Panc1 (cell line): ENCODE measurements around the gene RALB. TPM values are rescaled to one million over a fixed set of nuclear protein-coding genes. Genes with fewer than 3 reads are reported as not detected.

Experiments used
- ATAC-seq: fragments of 200-7000 bp; cut with Tn5 transposase; 2 replicates; pipeline ENCODE4 v1.9.1; 2020; ENCODE audit warnings: mild to moderate bottlenecking, moderate library complexity
- BruUV-seq: library from RNA; stranded (reverse); fragments of 400-500 nt; replicated peaks from 2 replicates; lab custom pipeline; 2021; lab: Mats Ljungman, UMichigan
- CTCF ChIA-PET: fragments of 300-600 bp; sonication (Branson Sonifier 250); formaldehyde crosslinking; loops from one replicate; lab custom pipeline; 2022; ENCODE audit warnings: antibody characterized with exemption; lab: Charles Lee
- POLR2A ChIA-PET: fragments of 300-600 bp; sonication (Branson Sonifier 250); formaldehyde crosslinking; loops from one replicate; lab custom pipeline; 2022; ENCODE audit warnings: antibody characterized with exemption; lab: Charles Lee
- DNase-seq: peaks from one replicate; pipeline ENCODE4 v3.0.0-alpha.2; 2010; ENCODE audit warnings: low read depth, low spot score
- H3K27ac ChIP-seq: 2 replicates; pipeline ENCODE4 v1.5.1; 2011; ENCODE audit warnings: mild to moderate bottlenecking, low read length, inconsistent platforms
- H3K27me3 ChIP-seq: fragments of 200-500 bp; sonication (Bioruptor generic); 2 replicates; pipeline ENCODE4 v1.6.0; 2014; ENCODE audit warnings: low read length, inconsistent platforms; ENCODE audit not compliant: control insufficient read depth, insufficient read depth
- H3K36me3 ChIP-seq: fragments of 200-500 bp; sonication (Bioruptor generic); 2 replicates; pipeline ENCODE4 v1.5.1; 2014; ENCODE audit warnings: inconsistent platforms, mild to moderate bottlenecking, low read length, moderate library complexity; ENCODE audit not compliant: control insufficient read depth, insufficient read depth
- H3K4me1 ChIP-seq: 2 replicates; pipeline ENCODE4 v1.5.1; 2011; ENCODE audit warnings: inconsistent platforms, mild to moderate bottlenecking, low read length, moderate library complexity; ENCODE audit not compliant: control insufficient read depth, insufficient read depth
- H3K4me3 ChIP-seq, 2 experiments: 2 replicates each; pipeline ENCODE4 v1.5.1; 2011 to 2012; ENCODE audit warnings: low read depth in 2 of 2, low read length in 2 of 2, mild to moderate bottlenecking in 2 of 2, inconsistent platforms in 1 of 2, moderate library complexity in 1 of 2
- H3K9me3 ChIP-seq: fragments of 200-500 bp; sonication (Bioruptor generic); 2 replicates; pipeline ENCODE4 v1.5.1; 2014; ENCODE audit warnings: low read depth, mild to moderate bottlenecking, inconsistent platforms, low read length, moderate library complexity; ENCODE audit not compliant: control insufficient read depth, insufficient read depth
- POLR2AphosphoS5 ChIP-seq: IDR thresholded peaks from 2 replicates; pipeline ENCODE4 v1.6.1; 2012; ENCODE audit warnings: mild to moderate bottlenecking, low read depth, low read length, moderate library complexity
- SIN3A ChIP-seq: IDR thresholded peaks from 2 replicates; pipeline ENCODE4 v1.6.1; 2012; ENCODE audit warnings: low read depth, mild to moderate bottlenecking, low read length, moderate library complexity, borderline replicate concordance; ENCODE audit not compliant: insufficient read depth
- TCF7L2 ChIP-seq: IDR thresholded peaks from 2 replicates; pipeline ENCODE4 v1.6.1; 2011; ENCODE audit warnings: mild to moderate bottlenecking, low read depth, low read length, inconsistent platforms
- in situ Hi-C: cut with HindIII; loops from 2 replicates; pipeline ENCODE4 v1.10.0; 2016; ENCODE audit warnings: low sequenced_read_pairs, low pct_unique_long_range_greater_than_20kb
- intact Hi-C: fragments of 100-400 bp; cut with micrococcal nuclease; formaldehyde crosslinking; loops from one replicate; pipeline ENCODE4 v1.10.0; 2022; ENCODE audit not compliant: unreplicated experiment
- total RNA-seq: library from RNA; stranded (reverse); gene quantifications from one replicate; pipeline ENCODE4 v1.2.1, GENCODE V29; 2021; ENCODE audit not compliant: unreplicated experiment
- TF ChIP-seq, protein P1 (sequence below), 2 experiments: IDR thresholded peaks; 2 replicates each; pipeline ENCODE4 v1.6.1; 2011 to 2012; ENCODE audit warnings: low read depth in 2 of 2, control low read depth in 1 of 2, low read length in 1 of 2, mild to moderate bottlenecking in 1 of 2, moderate library complexity in 1 of 2; ENCODE audit not compliant: insufficient read depth in 1 of 2
- TF ChIP-seq, protein P2 (sequence below): fragments of 450-650 bp; IDR thresholded peaks from 2 replicates; pipeline ENCODE4 v1.5.1; 2017; ENCODE audit warnings: mild to moderate bottlenecking

Gene RALB
- total RNA-seq, 1 experiment from 2014 or later, result 47.8 TPM

DNA sequence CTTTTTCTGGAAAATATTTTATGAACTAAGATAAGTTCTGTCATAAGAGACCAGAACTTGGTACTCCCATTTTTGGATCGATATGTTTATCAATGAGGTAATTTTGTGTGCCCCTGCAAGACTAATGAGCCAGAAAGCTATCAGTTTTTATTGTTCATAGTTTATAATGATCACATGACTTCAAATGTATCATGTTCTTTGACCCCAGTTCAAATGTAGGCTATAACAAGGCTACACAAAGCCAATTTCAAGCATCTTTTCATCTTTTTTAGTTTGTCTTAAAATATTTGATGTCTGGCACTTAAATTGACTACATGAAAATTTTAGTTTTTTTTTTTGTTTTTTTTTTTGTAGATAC is 35.3 kb downstream of the RALB start:
- CTCF ChIA-PET, result no interaction called here
- intact Hi-C loops, result no loop called here

GRCh38 chr2:120289221-120289906 is 36.7 kb downstream of the RALB start:
- no peak overlapping the region for H3K4me3 ChIP-seq
- no peaks in the 10 kb centered on the region for H3K4me1 ChIP-seq
- in situ Hi-C loops, result no loop called here
- ChIA-PET POLR2A (interaction anchor here (0.6 kb wide), 1 partner anchor 896 kb away, joined by 5 read pairs; no protein-coding TSS in a partner anchor), CTCF (interaction anchor here (0.6 kb wide), 1 partner anchor 530 kb away, joined by 4 read pairs; the partner anchor contains the start of gene PTPN4)
- TF ChIP-seq, protein P1, sequence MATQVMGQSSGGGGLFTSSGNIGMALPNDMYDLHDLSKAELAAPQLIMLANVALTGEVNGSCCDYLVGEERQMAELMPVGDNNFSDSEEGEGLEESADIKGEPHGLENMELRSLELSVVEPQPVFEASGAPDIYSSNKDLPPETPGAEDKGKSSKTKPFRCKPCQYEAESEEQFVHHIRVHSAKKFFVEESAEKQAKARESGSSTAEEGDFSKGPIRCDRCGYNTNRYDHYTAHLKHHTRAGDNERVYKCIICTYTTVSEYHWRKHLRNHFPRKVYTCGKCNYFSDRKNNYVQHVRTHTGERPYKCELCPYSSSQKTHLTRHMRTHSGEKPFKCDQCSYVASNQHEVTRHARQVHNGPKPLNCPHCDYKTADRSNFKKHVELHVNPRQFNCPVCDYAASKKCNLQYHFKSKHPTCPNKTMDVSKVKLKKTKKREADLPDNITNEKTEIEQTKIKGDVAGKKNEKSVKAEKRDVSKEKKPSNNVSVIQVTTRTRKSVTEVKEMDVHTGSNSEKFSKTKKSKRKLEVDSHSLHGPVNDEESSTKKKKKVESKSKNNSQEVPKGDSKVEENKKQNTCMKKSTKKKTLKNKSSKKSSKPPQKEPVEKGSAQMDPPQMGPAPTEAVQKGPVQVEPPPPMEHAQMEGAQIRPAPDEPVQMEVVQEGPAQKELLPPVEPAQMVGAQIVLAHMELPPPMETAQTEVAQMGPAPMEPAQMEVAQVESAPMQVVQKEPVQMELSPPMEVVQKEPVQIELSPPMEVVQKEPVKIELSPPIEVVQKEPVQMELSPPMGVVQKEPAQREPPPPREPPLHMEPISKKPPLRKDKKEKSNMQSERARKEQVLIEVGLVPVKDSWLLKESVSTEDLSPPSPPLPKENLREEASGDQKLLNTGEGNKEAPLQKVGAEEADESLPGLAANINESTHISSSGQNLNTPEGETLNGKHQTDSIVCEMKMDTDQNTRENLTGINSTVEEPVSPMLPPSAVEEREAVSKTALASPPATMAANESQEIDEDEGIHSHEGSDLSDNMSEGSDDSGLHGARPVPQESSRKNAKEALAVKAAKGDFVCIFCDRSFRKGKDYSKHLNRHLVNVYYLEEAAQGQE (IDR thresholded peaks at IDR 0.05; ENCODE audit: insufficient read depth in 1 of 2, low read depth in 2 of 2, low read length in 1 of 2), result no peak
- TF ChIP-seq, protein P2, sequence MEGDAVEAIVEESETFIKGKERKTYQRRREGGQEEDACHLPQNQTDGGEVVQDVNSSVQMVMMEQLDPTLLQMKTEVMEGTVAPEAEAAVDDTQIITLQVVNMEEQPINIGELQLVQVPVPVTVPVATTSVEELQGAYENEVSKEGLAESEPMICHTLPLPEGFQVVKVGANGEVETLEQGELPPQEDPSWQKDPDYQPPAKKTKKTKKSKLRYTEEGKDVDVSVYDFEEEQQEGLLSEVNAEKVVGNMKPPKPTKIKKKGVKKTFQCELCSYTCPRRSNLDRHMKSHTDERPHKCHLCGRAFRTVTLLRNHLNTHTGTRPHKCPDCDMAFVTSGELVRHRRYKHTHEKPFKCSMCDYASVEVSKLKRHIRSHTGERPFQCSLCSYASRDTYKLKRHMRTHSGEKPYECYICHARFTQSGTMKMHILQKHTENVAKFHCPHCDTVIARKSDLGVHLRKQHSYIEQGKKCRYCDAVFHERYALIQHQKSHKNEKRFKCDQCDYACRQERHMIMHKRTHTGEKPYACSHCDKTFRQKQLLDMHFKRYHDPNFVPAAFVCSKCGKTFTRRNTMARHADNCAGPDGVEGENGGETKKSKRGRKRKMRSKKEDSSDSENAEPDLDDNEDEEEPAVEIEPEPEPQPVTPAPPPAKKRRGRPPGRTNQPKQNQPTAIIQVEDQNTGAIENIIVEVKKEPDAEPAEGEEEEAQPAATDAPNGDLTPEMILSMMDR, result peak; percentile 29
- H3K27me3 ChIP-seq, result no peaks in the 10 kb centered on the region
- no peaks in the 10 kb centered on the region for H3K36me3 ChIP-seq
- H3K9me3 ChIP-seq, result no peaks in the 10 kb centered on the region
- intact Hi-C loops, result no loop called here
- ATAC-seq (no peak; the same call in 1 of the 2 replicates), DNase-seq (no peak)
- H3K27ac ChIP-seq, result no peak overlapping the region
- BruUV-seq, result no TSS peak

More for the DNA sequence above, 35.3 kb downstream of the RALB start:
- POLR2A ChIA-PET, result no interaction called here
- ATAC-seq, result no peak
- H3K4me1 ChIP-seq, result peaks cover 3% of the 10 kb centered on the region; the same call in 1 of the 2 replicates
- H3K9me3 ChIP-seq, result no peaks in the 10 kb centered on the region
- no peak for DNase-seq
- no peaks in the 10 kb centered on the region for H3K27me3 ChIP-seq
- in situ Hi-C loops, result no loop called here
- H3K4me3 ChIP-seq, result no peak overlapping the region
- no peak for TF ChIP-seq TCF7L2
- TF ChIP-seq SIN3A, result no peak
- TF ChIP-seq, protein P2, result no peak
- TF ChIP-seq, protein P1 (IDR thresholded peaks at IDR 0.05; ENCODE audit: insufficient read depth in 1 of 2, low read depth in 2 of 2, low read length in 1 of 2), result no peak
- TF ChIP-seq POLR2AphosphoS5, result no peak
- H3K36me3 ChIP-seq, result no peaks in the 10 kb centered on the region
- BruUV-seq, result no TSS peak
- no peak overlapping the region for H3K27ac ChIP-seq
